Adrenal gland (tissue), 12 donors: ENCODE data around the gene DPP10. TPM values are rescaled to one million over a fixed set of nuclear protein-coding genes. Genes with fewer than 3 reads are reported as not detected.

Source experiments
- DNase-seq, 7 donors: peaks; one replicate each; pipeline ENCODE4 v3.0.0-alpha.2; 2019 to 2020
- H3K27ac ChIP-seq, 5 donors: fragments of 200-600 bp; sonication (generic) in 4 of 5; 1 replicate in 3 of 5; 2 replicates in 2 of 5; pipeline versions ENCODE4 v1.5.1 to v1.8.0; 2016 to 2020; ENCODE audit warnings: mild to moderate bottlenecking in 1 of 5
- H3K27me3 ChIP-seq: fragments of 200-600 bp; 2 replicates; pipeline ENCODE4 v1.8.0; 2021
- H3K36me3 ChIP-seq, 2 donors: fragments of 200-600 bp; replicated peaks in 1 of 2; 1 replicate in 1 of 2; 2 replicates in 1 of 2; pipeline versions ENCODE4 v1.5.1 to v1.8.0; 2018 to 2022
- H3K4me1 ChIP-seq, 2 donors: fragments of 200-600 bp; replicated peaks in 1 of 2; 1 replicate in 1 of 2; 2 replicates in 1 of 2; pipeline versions ENCODE4 v1.5.1 to v1.8.0; 2018 to 2021
- H3K4me3 ChIP-seq, 4 donors: fragments of 200-600 bp; sonication (generic) in 3 of 4; one replicate each; pipeline ENCODE4 v1.5.1; 2016 to 2018
- H3K9me3 ChIP-seq, 3 donors: fragments of 200-600 bp; sonication (generic) in 1 of 3; replicated peaks in 1 of 3; 1 replicate in 2 of 3; 2 replicates in 1 of 3; pipeline versions ENCODE4 v1.5.1 to v1.8.0; 2016 to 2021
- POLR2A ChIP-seq, 2 donors: fragments of 450-650 bp; IDR thresholded peaks; one replicate each; pipeline ENCODE4 v1.6.1; 2017; ENCODE audit warnings: antibody characterized with exemption in 2 of 2, mild to moderate bottlenecking in 2 of 2, moderate library complexity in 1 of 2
- WGBS, 4 donors: extraction: QIAGEN DNeasy Blood & Tissue Kit in 2 of 4; methylation state at CpG; one replicate each; pipeline versions ENCODE4 v1.1.5 to v1.1.7; 2013 to 2017; 5-methylcytosine and 5-hydroxymethylcytosine counted together
- intact Hi-C, 2 donors: fragments of 100-400 bp; cut with DNase I; formaldehyde crosslinking; loops; one replicate each; pipeline versions ENCODE4 v1.14.1 to v1.15.0; 2022 to 2023
- polyA plus RNA-seq, 3 donors: library from polyadenylated mRNA; stranded (reverse); fragments of 200-250 nt in 2 of 3; fragments of 350-450 nt in 1 of 3; fragmentation: Illumina TruSeq in 1 of 3; extraction: RNeasy Lipid Tissue Mini Kit (QIAGEN cat#74804) in 1 of 3; gene quantifications; one replicate each; pipeline ENCODE4 v1.2.3, GENCODE V29; 2013 to 2014
- total RNA-seq, 9 donors: library from RNA; depleted of rRNA in 4 of 9; stranded (reverse); fragments of >200 nt in 4 of 9; fragments of 120-200 nt in 1 of 9; fragmentation: NEBNext Ultra II Directional in 1 of 9; extraction: Animal tissue kit (Norgen Biotek cat#: 25700) in 1 of 9; gene quantifications; one replicate each; pipeline versions ENCODE4 v1.1.0 to v1.2.4, GENCODE V29; 2013 to 2023
- TF ChIP-seq, protein P1 (sequence below), 6 experiments: fragments of 450-650 bp in 4 of 6; fragments of 200-600 bp in 2 of 6; sonication (generic) in 1 of 6; IDR thresholded peaks; 1 replicate in 5 of 6; 2 replicates in 1 of 6; pipeline versions ENCODE4 v1.5.1 to v1.8.0; 2016 to 2021; ENCODE audit warnings: antibody characterized with exemption in 6 of 6, mild to moderate bottlenecking in 2 of 6, moderate library complexity in 1 of 6
- donor health status: healthy with polysubstance abuse.
- donor health status: Bipolar disorder and iron deficiency.
- donor health status: DM: yes; HTN: yes; CAD: no.
- donor health status: DM: no; HTN: no; CAD: no.
- donor health status: DM: no; HTN: no; CAD: no.
- donor health status: DM: yes; HTN: yes; CAD: no.

DPP10 gene
- total and polyA plus RNA-seq, 12 donors = 5.2 to 257 (median 32.0) TPM

GRCh38 chr2:115652652-115653051 is 1210.2 kb downstream of the DPP10 start:
- intact Hi-C loops = no loop called here

DNA sequence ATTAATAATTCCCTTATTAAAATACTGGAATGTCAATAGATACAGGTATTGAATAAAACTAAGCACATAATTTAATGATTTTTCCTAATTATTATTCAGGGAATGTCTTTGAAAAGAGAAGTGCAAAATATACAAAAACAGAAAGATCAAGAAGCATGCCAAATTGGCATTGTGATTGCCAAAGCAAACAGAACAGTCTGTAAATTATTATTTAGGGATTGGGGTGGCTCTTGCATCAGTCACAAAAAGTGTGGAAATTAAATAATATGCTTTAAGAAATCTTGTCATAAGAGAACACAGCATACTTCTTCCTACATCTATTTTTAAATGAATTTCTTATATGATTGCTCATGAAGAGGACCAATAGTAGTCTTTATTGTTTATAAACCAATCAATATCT is 1211.9 kb downstream of the DPP10 start:
- Histone ChIP-seq H3K27ac (no peak overlapping the region), H3K36me3 (no peaks in the 10 kb centered on the region), H3K27me3 (no peaks in the 10 kb centered on the region), H3K4me1 (no peaks in the 10 kb centered on the region), H3K4me3 (no peak overlapping the region), H3K9me3 (no peaks in the 10 kb centered on the region)
- no peak for DNase-seq
- intact Hi-C loops = no loop called here
- TF ChIP-seq, protein P1, sequence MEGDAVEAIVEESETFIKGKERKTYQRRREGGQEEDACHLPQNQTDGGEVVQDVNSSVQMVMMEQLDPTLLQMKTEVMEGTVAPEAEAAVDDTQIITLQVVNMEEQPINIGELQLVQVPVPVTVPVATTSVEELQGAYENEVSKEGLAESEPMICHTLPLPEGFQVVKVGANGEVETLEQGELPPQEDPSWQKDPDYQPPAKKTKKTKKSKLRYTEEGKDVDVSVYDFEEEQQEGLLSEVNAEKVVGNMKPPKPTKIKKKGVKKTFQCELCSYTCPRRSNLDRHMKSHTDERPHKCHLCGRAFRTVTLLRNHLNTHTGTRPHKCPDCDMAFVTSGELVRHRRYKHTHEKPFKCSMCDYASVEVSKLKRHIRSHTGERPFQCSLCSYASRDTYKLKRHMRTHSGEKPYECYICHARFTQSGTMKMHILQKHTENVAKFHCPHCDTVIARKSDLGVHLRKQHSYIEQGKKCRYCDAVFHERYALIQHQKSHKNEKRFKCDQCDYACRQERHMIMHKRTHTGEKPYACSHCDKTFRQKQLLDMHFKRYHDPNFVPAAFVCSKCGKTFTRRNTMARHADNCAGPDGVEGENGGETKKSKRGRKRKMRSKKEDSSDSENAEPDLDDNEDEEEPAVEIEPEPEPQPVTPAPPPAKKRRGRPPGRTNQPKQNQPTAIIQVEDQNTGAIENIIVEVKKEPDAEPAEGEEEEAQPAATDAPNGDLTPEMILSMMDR (IDR thresholded peaks at IDR 0.05) = no peak
- no peak for TF ChIP-seq POLR2A (IDR thresholded peaks at IDR 0.05)

More at GRCh38 chr2:115652652-115653051, 1210.2 kb downstream of the DPP10 start:
- no peaks in the 10 kb centered on the region for H3K4me1 ChIP-seq
- H3K27ac ChIP-seq = no peak overlapping the region
- H3K9me3 ChIP-seq = no peaks in the 10 kb centered on the region
- no peaks in the 10 kb centered on the region for H3K27me3 ChIP-seq
- no peak for DNase-seq
- H3K36me3 ChIP-seq = no peaks in the 10 kb centered on the region
- WGBS, 4 donors = 83 to 90% (median 86%) methylated on average over 4 of the region's 4 CpGs
- TF ChIP-seq POLR2A (IDR thresholded peaks at IDR 0.05) = no peak
- TF ChIP-seq, protein P1 (IDR thresholded peaks at IDR 0.05) = no peak
- no peak overlapping the region for H3K4me3 ChIP-seq

DNA sequence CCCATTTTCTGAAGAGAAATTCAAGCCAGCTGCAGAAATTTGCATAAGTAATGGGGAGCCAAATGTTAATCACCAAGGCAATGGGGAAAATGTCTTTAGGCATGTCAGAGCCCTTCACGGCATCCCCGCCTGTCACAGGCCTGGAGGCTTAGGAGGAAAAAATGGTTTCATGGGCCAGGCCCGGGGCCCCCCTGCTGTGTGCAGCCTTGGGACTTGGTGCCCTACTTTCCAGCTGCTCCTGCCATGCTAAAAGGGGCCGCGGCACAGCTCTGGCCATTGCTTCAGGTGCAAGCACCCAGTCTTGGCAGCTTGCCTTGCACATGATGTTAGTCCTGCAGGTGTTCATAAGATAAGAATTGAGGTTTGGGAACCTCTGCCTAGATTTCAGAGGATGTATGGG is 1235.7 kb downstream of the DPP10 start:
- TF ChIP-seq, protein P1 (IDR thresholded peaks at IDR 0.05) = no peak
- TF ChIP-seq POLR2A (IDR thresholded peaks at IDR 0.05) = no peak
- no peaks in the 10 kb centered on the region for H3K9me3 ChIP-seq
- no peak for DNase-seq
- H3K27me3 ChIP-seq = no peaks in the 10 kb centered on the region
- no peak overlapping the region for H3K27ac ChIP-seq
- no peaks in the 10 kb centered on the region for H3K36me3 ChIP-seq
- no peak overlapping the region for H3K4me3 ChIP-seq
- no peaks in the 10 kb centered on the region for H3K4me1 ChIP-seq
- 88 to 99% (median 94%) methylated on average over 3 to 5 of the region's 5 CpGs for WGBS, 4 donors
- intact Hi-C loops = no loop called here

DNA sequence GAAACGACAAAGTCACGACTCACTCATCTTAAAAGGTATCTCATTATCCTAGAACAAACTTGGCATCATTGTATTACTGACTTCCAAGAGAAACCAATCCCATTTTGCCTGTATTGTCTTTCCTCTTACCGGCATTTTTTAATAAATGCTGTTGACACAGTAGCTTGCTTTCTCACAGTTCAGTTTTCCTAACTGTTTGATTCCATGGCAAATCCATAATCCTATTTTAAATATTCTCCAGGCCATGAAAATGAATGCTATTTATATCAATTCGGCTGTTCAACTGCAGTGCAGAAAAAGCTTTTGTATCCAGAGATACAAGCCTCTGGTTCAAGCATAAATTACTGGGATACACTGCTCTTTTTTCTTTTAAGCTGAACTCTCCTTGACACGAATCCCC is 1241.9 kb downstream of the DPP10 start:
- Histone ChIP-seq H3K4me3 (peak overlapping the region in 1 of 4 donors; percentile 43), H3K27me3 (no peaks in the 10 kb centered on the region), H3K27ac (no peak overlapping the region), H3K9me3 (no peaks in the 10 kb centered on the region), H3K36me3 (no peaks in the 10 kb centered on the region), H3K4me1 (peaks cover 0 to 4% of the 10 kb centered on the region in 2 donors)
- DNase-seq = no peak
- no peak for TF ChIP-seq POLR2A (IDR thresholded peaks at IDR 0.05)
- TF ChIP-seq, protein P1 (IDR thresholded peaks at IDR 0.05) = no peak
- intact Hi-C loops = no loop called here
- WGBS, 4 donors = 26 to 29% (median 28%) methylated on average over 5 of the region's 5 CpGs
